Measurements from ENCODE around the gene HCRT. TPM values are rescaled to one million over a fixed set of nuclear protein-coding genes. Genes with fewer than 3 reads are reported as not detected.

HCRT gene
- total and polyA plus RNA-seq, 5 donors = not detected

DNA sequence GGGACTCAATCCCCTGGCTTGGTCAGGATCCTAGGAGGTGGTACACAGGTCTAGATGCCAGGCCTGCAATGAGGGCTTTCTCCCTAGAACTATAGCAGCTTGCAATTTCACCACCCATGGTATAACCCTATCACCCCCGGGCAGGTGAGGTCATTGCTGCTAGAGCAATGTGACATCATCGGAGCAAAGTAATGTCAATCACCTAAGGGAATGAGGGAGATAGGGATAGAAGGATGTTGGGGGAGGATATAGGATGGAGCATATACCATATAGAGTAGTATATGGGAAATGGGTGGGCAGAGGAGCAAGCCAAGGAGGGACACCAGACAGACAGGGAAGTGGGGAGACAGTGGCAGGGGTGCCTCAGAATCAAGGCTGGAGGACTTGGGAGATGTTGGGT, 7.6 kb downstream of the HCRT start:
- intact Hi-C loops (cut with DNase I) = no loop called here
- H3K27me3 ChIP-seq (ENCODE audit: control insufficient read depth, insufficient read depth) = no peaks in the 10 kb centered on the region
- ATAC-seq = no peak
- no peaks in the 10 kb centered on the region for H3K9me3 ChIP-seq (ENCODE audit: control insufficient read depth, low read length)
- WGBS = 85% methylated on average over 2 of the region's 2 CpGs
- no peaks in the 10 kb centered on the region for H3K4me1 ChIP-seq (ENCODE audit: control insufficient read depth, insufficient read depth, low read length)
- DNase-seq = no peak
- no peak overlapping the region for H3K27ac ChIP-seq (ENCODE audit: low read length)
- H3K4me3 ChIP-seq (ENCODE audit: low read length) = no peak overlapping the region

DNA sequence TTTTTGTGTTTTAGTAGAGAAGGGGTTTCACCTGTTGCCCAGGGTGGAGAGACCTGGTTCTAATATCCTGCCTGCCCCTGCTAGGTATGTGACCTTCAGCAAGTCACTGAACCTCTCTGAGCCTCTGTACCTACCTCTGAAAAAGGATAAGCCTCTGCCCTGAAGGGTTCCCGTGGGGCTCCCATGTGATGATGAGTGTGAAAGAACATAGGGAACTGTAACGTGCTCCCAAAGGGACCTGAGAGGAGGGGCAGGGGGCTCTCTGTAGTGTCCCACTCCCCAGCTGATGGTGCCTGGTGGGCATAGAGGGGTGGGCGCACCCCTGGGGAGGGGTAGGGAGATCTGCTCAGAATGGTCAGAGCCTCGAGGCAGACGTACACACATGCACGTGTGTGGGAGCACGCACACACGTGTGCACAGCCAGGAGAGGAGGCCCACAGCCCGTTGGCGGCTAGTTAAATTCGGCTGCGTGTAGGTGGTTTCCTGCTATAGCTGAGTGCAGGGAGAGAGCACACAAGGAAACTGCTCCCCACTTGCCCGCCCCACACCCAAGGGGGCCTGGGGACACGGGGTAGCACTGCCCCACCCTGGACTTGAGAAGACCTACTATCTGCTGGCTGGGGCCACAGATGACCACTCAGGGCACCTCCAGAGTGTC, 11.0 kb downstream of the HCRT start:
- H3K27ac ChIP-seq (ENCODE audit: low read length) = no peak overlapping the region
- H3K4me3 ChIP-seq (ENCODE audit: low read length) = no peak overlapping the region
- DNase-seq (peak in 1 of 3 donors; percentile 11), ATAC-seq (no peak)
- H3K27me3 ChIP-seq (ENCODE audit: control insufficient read depth, insufficient read depth) = no peaks in the 10 kb centered on the region
- 77% methylated on average over 14 of the region's 14 CpGs for WGBS
- H3K9me3 ChIP-seq (ENCODE audit: control insufficient read depth, low read length) = no peaks in the 10 kb centered on the region
- intact Hi-C loops (cut with DNase I) = no loop called here
- no peaks in the 10 kb centered on the region for H3K4me1 ChIP-seq (ENCODE audit: control insufficient read depth, insufficient read depth, low read length)

DNA sequence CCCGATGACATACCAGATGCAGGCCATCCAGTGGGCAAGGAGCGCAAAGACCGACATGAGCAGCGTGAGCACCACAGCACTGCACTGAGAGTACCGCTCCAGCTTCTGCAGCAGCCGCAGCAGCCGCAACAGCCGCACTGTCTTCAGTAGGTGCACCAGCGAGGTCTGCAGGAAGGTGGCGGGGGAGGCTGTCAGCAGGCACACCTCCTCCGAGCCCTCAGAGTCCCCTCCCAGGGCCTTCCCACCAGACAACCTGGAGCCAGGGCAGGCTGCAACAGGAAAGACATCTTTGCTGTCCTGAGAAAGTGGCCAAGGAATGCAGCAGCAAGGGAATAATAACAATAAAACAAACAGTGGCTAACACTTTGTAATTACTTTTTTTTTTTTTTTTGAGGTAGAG, 13.4 kb downstream of the HCRT start:
- intact Hi-C loops (cut with DNase I) = no loop called here
- Histone ChIP-seq H3K9me3 (ENCODE audit: control insufficient read depth, low read length) (no peaks in the 10 kb centered on the region), H3K27me3 (ENCODE audit: control insufficient read depth, insufficient read depth) (no peaks in the 10 kb centered on the region), H3K27ac (ENCODE audit: low read length) (no peak overlapping the region), H3K4me1 (ENCODE audit: control insufficient read depth, insufficient read depth, low read length) (no peaks in the 10 kb centered on the region), H3K4me3 (ENCODE audit: low read length) (no peak overlapping the region)
- peak in 1 of 3 donors; percentile 8 for DNase-seq
- no peak for ATAC-seq
- WGBS = 45% methylated on average over 11 of the region's 11 CpGs

DNA sequence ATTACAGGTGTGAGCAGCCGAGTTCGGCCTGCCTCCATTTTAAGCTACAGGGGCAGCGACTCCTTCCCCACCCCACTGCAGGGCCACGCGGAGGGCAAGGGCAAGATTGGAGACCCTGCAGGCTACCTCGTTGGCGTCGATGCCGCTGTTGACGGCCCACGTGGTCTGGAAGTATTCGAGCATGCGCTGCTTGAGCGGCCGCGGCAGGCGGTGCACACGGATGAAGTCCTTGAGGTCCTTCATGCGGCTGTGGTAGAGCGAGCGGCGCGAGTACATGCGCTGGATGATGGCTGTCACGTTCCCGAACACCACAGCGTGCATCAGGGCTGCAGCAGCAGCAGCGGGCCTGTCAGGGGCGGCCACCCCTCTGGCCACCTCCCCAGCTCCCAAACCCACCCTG, 15.9 kb downstream of the HCRT start:
- WGBS = 92% methylated on average over 29 of the region's 29 CpGs
- no peak for ATAC-seq
- intact Hi-C loops (cut with DNase I) = no loop called here
- Histone ChIP-seq H3K4me3 (ENCODE audit: low read length) (no peak overlapping the region), H3K4me1 (ENCODE audit: control insufficient read depth, insufficient read depth, low read length) (no peaks in the 10 kb centered on the region), H3K9me3 (ENCODE audit: control insufficient read depth, low read length) (no peaks in the 10 kb centered on the region), H3K27ac (ENCODE audit: low read length) (no peak overlapping the region), H3K27me3 (ENCODE audit: control insufficient read depth, insufficient read depth) (no peaks in the 10 kb centered on the region)
- peak in 1 of 3 donors; percentile 35 for DNase-seq

DNA sequence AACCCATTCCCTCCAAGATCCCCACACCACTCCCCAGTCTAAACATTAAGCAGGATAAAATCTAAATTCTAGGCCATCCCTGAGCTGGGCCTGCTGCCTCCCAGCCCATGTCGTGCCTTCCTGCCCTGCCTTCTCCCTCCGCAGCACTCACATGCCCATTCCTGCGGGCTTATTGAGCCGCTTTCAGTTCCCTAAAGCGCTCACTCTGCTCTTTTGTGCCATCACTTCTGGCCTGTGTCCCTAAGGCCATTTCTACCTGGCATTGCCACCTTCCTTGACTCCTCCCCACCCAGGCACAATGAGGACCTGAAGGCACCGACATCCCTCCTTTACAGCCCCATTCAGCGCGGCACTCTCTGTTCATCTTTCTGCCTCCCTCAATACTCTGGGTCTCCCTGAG, 17.4 kb downstream of the HCRT start:
- intact Hi-C loops (cut with DNase I) = no loop called here
- DNase-seq (peak in 1 of 3 donors; percentile 29), ATAC-seq (no peak)
- no peaks in the 10 kb centered on the region for H3K27me3 ChIP-seq (ENCODE audit: control insufficient read depth, insufficient read depth)
- no peak overlapping the region for H3K4me3 ChIP-seq (ENCODE audit: low read length)
- H3K27ac ChIP-seq (ENCODE audit: low read length) = no peak overlapping the region
- no peaks in the 10 kb centered on the region for H3K4me1 ChIP-seq (ENCODE audit: control insufficient read depth, insufficient read depth, low read length)
- no peaks in the 10 kb centered on the region for H3K9me3 ChIP-seq (ENCODE audit: control insufficient read depth, low read length)
- 91% methylated on average over 8 of the region's 8 CpGs for WGBS

DNA sequence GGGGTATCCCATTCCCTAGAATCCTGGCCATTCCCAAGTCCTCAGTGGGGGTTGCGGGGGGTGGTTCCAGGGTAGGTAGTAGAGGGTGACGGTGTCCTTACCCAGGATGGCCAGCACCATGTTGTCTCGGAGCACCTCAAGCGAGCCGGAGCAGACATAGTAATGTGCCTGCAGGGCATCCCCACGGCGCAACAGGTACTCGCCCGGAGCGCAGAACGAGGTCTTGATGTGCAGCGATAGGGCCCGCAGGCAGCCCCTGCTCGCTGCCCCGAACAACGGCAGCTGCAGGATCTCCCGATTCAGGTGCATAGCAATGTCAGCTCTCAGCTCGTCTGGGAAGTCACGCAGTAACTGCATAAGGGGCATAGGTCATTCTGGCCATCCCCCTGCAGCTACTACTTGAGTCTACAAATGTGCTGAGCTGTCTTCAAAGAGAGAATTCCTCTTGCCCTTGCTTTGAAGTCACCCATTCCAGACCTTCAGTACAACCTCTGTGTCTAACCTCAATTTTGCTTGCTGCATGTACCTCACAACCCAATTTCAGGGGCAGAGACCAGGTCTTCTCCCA, 19.0 kb downstream of the HCRT start:
- DNase-seq (peak in 1 of 3 donors; percentile 36), ATAC-seq (no peak)
- no peak overlapping the region for H3K27ac ChIP-seq (ENCODE audit: low read length)
- intact Hi-C loops (cut with DNase I) = no loop called here
- no peaks in the 10 kb centered on the region for H3K9me3 ChIP-seq (ENCODE audit: control insufficient read depth, low read length)
- WGBS = 93% methylated on average over 19 of the region's 19 CpGs
- H3K4me3 ChIP-seq (ENCODE audit: low read length) = no peak overlapping the region
- H3K27me3 ChIP-seq (ENCODE audit: control insufficient read depth, insufficient read depth) = no peaks in the 10 kb centered on the region
- H3K4me1 ChIP-seq (ENCODE audit: control insufficient read depth, insufficient read depth, low read length) = no peaks in the 10 kb centered on the region

DNA sequence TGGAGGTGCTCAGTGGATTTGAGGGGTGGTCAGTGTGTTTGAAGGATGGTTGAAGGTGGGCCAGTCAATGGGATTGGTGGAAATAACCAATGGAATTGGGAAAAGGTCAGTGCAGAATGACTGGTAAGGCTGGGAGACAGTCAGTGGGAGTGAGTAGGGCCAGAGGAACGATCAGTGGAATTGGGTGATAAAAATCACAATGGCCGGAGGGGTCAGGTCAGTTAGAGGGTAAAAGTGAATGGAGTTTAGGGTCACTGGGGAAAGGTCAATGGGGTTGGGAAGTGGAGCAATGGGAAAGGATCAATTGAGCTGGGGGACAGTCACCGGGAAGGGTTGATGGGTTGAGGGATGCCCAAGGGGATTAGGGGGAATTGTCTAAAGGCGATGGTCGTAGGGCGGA, 19.5 kb downstream of the HCRT start:
- Histone ChIP-seq H3K4me1 (ENCODE audit: control insufficient read depth, insufficient read depth, low read length) (no peaks in the 10 kb centered on the region), H3K9me3 (ENCODE audit: control insufficient read depth, low read length) (no peaks in the 10 kb centered on the region), H3K4me3 (ENCODE audit: low read length) (no peak overlapping the region), H3K27ac (ENCODE audit: low read length) (no peak overlapping the region), H3K27me3 (ENCODE audit: control insufficient read depth, insufficient read depth) (no peaks in the 10 kb centered on the region)
- DNase-seq (no peak), ATAC-seq (no peak)
- WGBS = 83% methylated on average over 6 of the region's 6 CpGs
- intact Hi-C loops (cut with DNase I) = no loop called here

DNA sequence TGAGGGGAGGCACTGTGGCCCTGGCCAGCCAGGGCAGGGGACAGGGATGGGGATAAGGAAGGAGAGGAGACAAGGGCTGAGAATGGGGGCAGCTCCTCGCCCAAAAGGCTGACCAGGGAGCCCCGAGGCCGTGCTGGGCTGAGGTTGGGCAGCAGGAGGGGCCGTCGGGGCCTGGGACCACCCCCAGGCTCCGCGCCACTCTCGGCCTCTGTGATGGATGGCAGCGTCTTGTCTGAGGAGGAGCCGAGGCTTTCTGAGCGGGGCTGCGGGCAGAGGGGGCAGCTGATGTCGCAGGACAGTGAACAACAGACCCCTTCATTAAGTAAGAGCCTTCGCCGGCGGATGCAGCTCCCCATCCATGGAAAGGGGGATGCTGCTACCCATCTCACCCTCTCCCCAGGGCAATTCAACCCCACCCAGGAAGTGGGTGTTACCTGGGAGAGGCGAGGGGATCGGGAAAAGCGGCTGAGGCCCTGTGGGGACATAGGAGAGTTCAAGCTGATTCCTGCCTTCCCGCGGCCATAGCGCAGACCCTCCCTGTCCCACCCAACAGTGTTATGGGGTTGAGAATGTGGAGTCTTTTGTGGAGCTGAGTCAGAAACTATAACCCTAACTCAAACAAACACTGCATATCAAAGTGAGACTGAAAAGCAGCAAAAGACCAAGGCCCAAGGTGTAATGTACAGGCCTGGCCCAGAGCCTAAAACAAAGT, 21.4 kb downstream of the HCRT start:
- intact Hi-C loops (cut with DNase I) = no loop called here
- Histone ChIP-seq H3K4me3 (ENCODE audit: low read length) (no peak overlapping the region), H3K27ac (ENCODE audit: low read length) (no peak overlapping the region), H3K27me3 (ENCODE audit: control insufficient read depth, insufficient read depth) (no peaks in the 10 kb centered on the region), H3K9me3 (ENCODE audit: control insufficient read depth, low read length) (no peaks in the 10 kb centered on the region), H3K4me1 (ENCODE audit: control insufficient read depth, insufficient read depth, low read length) (no peaks in the 10 kb centered on the region)
- ATAC-seq (peak in 1 of 2 donors; percentile 5), DNase-seq (peak in 1 of 3 donors; percentile 37)
- WGBS = 59% methylated on average over 22 of the region's 22 CpGs

DNA sequence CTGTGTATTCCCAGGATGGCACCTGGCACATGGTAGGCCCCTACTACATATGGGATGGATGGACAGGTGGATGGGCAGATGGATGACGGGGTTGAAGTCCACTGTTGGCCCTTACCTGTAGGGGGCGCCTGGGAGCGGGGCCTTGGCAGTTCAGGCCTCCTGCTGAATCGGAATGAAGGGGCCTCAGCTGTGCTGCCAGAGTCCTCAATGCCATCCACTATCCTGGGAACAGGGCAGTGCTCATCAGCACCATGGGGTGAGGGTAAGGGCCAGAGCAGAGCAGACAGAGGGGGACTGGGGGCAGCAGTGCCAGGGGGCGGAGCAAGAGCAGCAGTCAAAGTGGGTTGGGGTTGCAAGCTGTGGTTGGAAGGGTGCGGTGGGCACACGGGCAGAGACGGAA, 22.1 kb downstream of the HCRT start:
- 52% methylated on average over 8 of the region's 8 CpGs for WGBS
- H3K27ac ChIP-seq (ENCODE audit: low read length) = no peak overlapping the region
- no peaks in the 10 kb centered on the region for H3K4me1 ChIP-seq (ENCODE audit: control insufficient read depth, insufficient read depth, low read length)
- H3K9me3 ChIP-seq (ENCODE audit: control insufficient read depth, low read length) = no peaks in the 10 kb centered on the region
- H3K4me3 ChIP-seq (ENCODE audit: low read length) = no peak overlapping the region
- intact Hi-C loops (cut with DNase I) = no loop called here
- H3K27me3 ChIP-seq (ENCODE audit: control insufficient read depth, insufficient read depth) = no peaks in the 10 kb centered on the region
- peak in 1 of 3 donors; percentile 46 for DNase-seq
- no peak for ATAC-seq

DNA sequence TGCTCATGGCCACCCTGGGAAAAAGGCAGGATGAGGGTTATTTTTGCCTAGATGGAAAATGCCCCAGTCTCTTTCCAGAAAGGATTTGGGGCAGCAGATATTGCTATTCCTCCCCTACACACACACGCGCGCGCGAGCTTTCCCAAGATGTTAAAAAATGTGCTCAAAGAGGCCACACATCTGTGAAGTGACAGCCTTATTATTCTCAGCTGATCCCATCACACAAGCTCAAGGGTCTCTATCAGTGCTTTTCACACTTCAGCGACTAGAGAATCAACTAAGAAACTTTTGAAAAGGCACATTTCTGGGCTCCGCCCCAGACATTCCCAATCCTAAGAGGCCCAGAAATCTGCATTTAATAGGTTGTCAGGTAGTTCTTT, 24.7 kb downstream of the HCRT start:
- DNase-seq = peak in 1 of 3 donors; percentile 4
- H3K9me3 ChIP-seq (ENCODE audit: control insufficient read depth, low read length) = no peaks in the 10 kb centered on the region
- no peaks in the 10 kb centered on the region for H3K27me3 ChIP-seq (ENCODE audit: control insufficient read depth, insufficient read depth)
- ATAC-seq = no peak
- H3K4me1 ChIP-seq (ENCODE audit: control insufficient read depth, insufficient read depth, low read length) = no peaks in the 10 kb centered on the region
- whole genome bisulfite sequencing = 74% methylated on average over 7 of the region's 7 CpGs
- no peak overlapping the region for H3K4me3 ChIP-seq (ENCODE audit: low read length)
- intact Hi-C loops (cut with DNase I) = no loop called here
- H3K27ac ChIP-seq (ENCODE audit: low read length) = no peak overlapping the region

DNA sequence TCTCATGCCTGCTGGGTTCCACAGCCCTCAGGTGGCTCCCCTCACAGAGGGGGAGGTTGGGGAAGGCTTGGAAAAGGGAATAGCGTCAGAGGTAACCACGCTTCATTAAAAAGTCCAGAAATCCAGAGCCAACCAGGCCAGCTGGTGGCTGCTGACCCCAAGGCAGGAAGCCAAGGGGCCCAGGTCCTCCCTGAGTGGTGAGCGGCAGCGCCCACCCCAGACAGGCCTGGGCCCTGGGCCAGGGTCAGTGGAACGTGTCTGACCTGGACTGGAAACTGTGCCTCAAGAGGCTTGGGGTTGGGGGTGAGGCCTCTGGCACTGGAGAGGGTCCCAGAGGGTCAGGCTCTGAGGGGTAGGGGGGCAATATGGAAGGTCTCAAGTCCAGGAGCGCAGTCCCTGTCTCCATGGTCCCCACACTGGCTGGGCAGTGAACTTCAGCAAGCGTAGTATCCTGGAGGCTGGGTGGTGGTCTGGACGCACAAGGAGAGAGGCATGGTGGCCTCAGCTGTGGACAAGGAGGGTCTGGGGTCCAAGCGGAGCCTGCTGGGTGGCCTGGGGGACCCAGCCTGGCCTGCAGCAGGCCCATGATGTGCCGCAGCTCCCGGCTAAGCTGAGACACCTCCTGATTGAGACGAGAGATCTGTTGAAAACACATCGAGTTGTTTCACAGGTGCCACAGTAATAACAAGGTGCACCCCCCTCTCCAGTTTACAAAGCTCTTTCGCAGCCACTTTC, 25.3 kb downstream of the HCRT start:
- Histone ChIP-seq H3K4me3 (ENCODE audit: low read length) (no peak overlapping the region), H3K4me1 (ENCODE audit: control insufficient read depth, insufficient read depth, low read length) (no peaks in the 10 kb centered on the region), H3K27me3 (ENCODE audit: control insufficient read depth, insufficient read depth) (no peaks in the 10 kb centered on the region), H3K27ac (ENCODE audit: low read length) (no peak overlapping the region), H3K9me3 (ENCODE audit: control insufficient read depth, low read length) (no peaks in the 10 kb centered on the region)
- intact Hi-C loops (cut with DNase I) = no loop called here
- peak in 1 of 3 donors; percentile 32 for DNase-seq
- WGBS = 69% methylated on average over 14 of the region's 14 CpGs
- no peak for ATAC-seq
